GM21737 (cell line): ENCODE data around the gene CD3G.
A peak's percentile ranks its signal among the peaks of the same experiment; 100 is the strongest.
"Not testable (repeated sequence)": the region's sequence is repeated elsewhere in the genome, so short reads cannot be mapped to it uniquely, and the experiment has no call there.

Source experiments
- ATAC-seq: cut with Tn5 transposase; IDR thresholded peaks from one replicate; pipeline ENCODE4 v1.9.1; 2021; ENCODE audit warnings: mild to moderate bottlenecking, moderate library complexity; ENCODE audit not compliant: unreplicated experiment

The CD3G gene

GRCh38 chr11:118374729-118375128 lies 30.6 kb downstream of the CD3G start:
- no peak for ATAC-seq

GRCh38 chr11:118375978-118376377 lies 31.8 kb downstream of the CD3G start:
- no peak for ATAC-seq

- no peak for ATAC-seq
These were observed 35.4 kb downstream of the CD3G start for GRCh38 chr11:118379497-118379896.

GRCh38 chr11:118380571-118380970 lies 36.4 kb downstream of the CD3G start:
- no peak for ATAC-seq

- no peak for ATAC-seq
These were observed 38.8 kb downstream of the CD3G start for GRCh38 chr11:118382954-118383353.

- ATAC-seq = no peak
These were observed 39.5 kb downstream of the CD3G start for GRCh38 chr11:118383657-118384056.

- ATAC-seq = no peak
These were observed 52.0 kb downstream of the CD3G start for GRCh38 chr11:118396097-118396501.

GRCh38 chr11:118397448-118397847 lies 53.3 kb downstream of the CD3G start:
- no peak for ATAC-seq

GRCh38 chr11:118398791-118399559 lies 54.8 kb downstream of the CD3G start:
- ATAC-seq = peak; percentile 38

GRCh38 chr11:118401151-118401879 lies 57.2 kb downstream of the CD3G start, which contains the start of gene ATP5MG:
Gene ATP5MG (plus strand): TSS chr11:118401606. CDS start chr11:118401666, 60 bp downstream.
- peak; percentile 52 for ATAC-seq

GRCh38 chr11:118401880-118402590 lies 57.9 kb downstream of the CD3G start:
- ATAC-seq = no peak

- not testable (repeated sequence) for ATAC-seq
These were observed 58.5 kb downstream of the CD3G start for GRCh38 chr11:118402594-118402993.
